Heart right ventricle (tissue), 16 donors: ENCODE data around the gene BNC2. TPM values are rescaled to one million over a fixed set of nuclear protein-coding genes. Genes with fewer than 3 reads are reported as not detected.

Experiments used
- ATAC-seq, 8 donors: fragments of 200-7000 bp; cut with Tn5 transposase; one replicate each; pipeline ENCODE4 v1.9.1; 2020; ENCODE audit warnings: mild to moderate bottlenecking in 8 of 8, moderate library complexity in 8 of 8, moderate number of reproducible peaks in 1 of 8
- DNase-seq, 2 donors: peaks; one replicate each; pipeline ENCODE4 v3.0.0-alpha.2; 2020
- H3K27ac ChIP-seq, 10 donors: fragments of 200-600 bp; sonication (generic) in 2 of 10; one replicate each; pipeline versions ENCODE4 v1.5.0 to v1.8.0; 2020 to 2022; ENCODE audit warnings: mild to moderate bottlenecking in 3 of 10
- H3K27me3 ChIP-seq, 7 donors: fragments of 200-600 bp; one replicate each; pipeline ENCODE4 v1.8.0; 2021 to 2022; ENCODE audit warnings: mild to moderate bottlenecking in 2 of 7
- H3K36me3 ChIP-seq, 9 donors: fragments of 200-600 bp; sonication (generic) in 1 of 9; one replicate each; pipeline versions ENCODE4 v1.5.0 to v1.8.0; 2020 to 2022; ENCODE audit warnings: mild to moderate bottlenecking in 2 of 9
- H3K4me1 ChIP-seq, 9 donors: fragments of 200-600 bp; sonication (generic) in 1 of 9; one replicate each; pipeline versions ENCODE4 v1.5.0 to v1.8.0; 2020 to 2022; ENCODE audit warnings: mild to moderate bottlenecking in 4 of 9
- H3K4me3 ChIP-seq, 10 donors: fragments of 200-600 bp; sonication (generic) in 2 of 10; one replicate each; pipeline versions ENCODE4 v1.5.0 to v1.8.0; 2020 to 2022; ENCODE audit warnings: mild to moderate bottlenecking in 7 of 10, moderate library complexity in 2 of 10
- H3K9me3 ChIP-seq, 11 donors: fragments of 200-600 bp in 10 of 11; sonication (generic) in 2 of 11; one replicate each; pipeline versions ENCODE4 v1.5.0 to v1.8.0; 2013 to 2022; ENCODE audit warnings: mild to moderate bottlenecking in 2 of 11, control low read depth in 1 of 11, moderate library complexity in 1 of 11
- WGBS, 2 donors: extraction: QIAGEN DNeasy Blood & Tissue Kit; methylation state at CpG; one replicate each; pipeline ENCODE4 v1.1.7; 2013; ENCODE audit warnings: inconsistent platforms in 1 of 2; 5-methylcytosine and 5-hydroxymethylcytosine counted together
- intact Hi-C, 10 donors: fragments of 100-400 bp; cut with DNase I; formaldehyde crosslinking; loops; one replicate each; pipeline versions ENCODE4 v1.11.1 to v1.14.2; 2022
- polyA plus RNA-seq, 2 donors: library from polyadenylated mRNA; stranded (reverse); fragments of 200-250 nt; gene quantifications; one replicate each; pipeline ENCODE4 v1.2.3, GENCODE V29; 2013
- total RNA-seq, 10 donors: library from RNA; stranded (reverse); fragmentation: NEBNext Ultra II Directional in 3 of 10; extraction: Animal tissue kit (Norgen Biotek cat#: 25700) in 3 of 10; gene quantifications; one replicate each; pipeline versions ENCODE4 v1.2.1 to v1.2.4, GENCODE V29; 2021 to 2023
- TF ChIP-seq, protein P1 (sequence below), 9 donors: fragments of 200-600 bp; sonication (generic) in 2 of 9; IDR thresholded peaks; one replicate each; pipeline versions ENCODE4 v1.5.0 to v1.8.0; 2021 to 2022; ENCODE audit warnings: antibody characterized with exemption in 9 of 9, mild to moderate bottlenecking in 5 of 9, moderate library complexity in 1 of 9
- donor health status: Arrhythmogenic right ventricular cardiomyopathy.
- donor health status: ischemic (EF 13 %, LVEDD 7.1; RV severe dilation, severe dysfunction).
- donor health status: healthy with polysubstance abuse.
- donor health status: DM: no; HTN: yes; CAD: no.
- donor health status: DM: no; HTN: no; CAD: no.
- donor health status: ischemic (EF 25% LVEDD 6.9; RV normal size, moderate dysfunction).
- donor health status: ischemic (EF 25% LVEDD 5.7; RV mildly dilated, moderate dysfunction).
- donor health status: healthy.
- donor health status: DM: yes; HTN: yes; CAD: no.
- donor health status: Ischemic cardiomyopathy.
- donor health status: ischemic (EF 35%, LVEDD 5.7; RV mildly dilated, moderate dysfunction).
- donor health status: nonischemic (EF 11% LVEDD 7.7; RV severe dilation, severe dysfunction).
- donor health status: DM: yes; HTN: yes; CAD: no.
- donor health status: PGD.
- donor health status: ischemic (EF 29% LVEDD 5.4; RV normal size, mild dysfunction).
- donor health status: nonischemic (EF 23%, LVEDD 6.1; RV moderate dilation, normal function).

BNC2 gene
- total and polyA plus RNA-seq, 12 donors = 0.49 to 7.3 (median 3.2) TPM

DNA sequence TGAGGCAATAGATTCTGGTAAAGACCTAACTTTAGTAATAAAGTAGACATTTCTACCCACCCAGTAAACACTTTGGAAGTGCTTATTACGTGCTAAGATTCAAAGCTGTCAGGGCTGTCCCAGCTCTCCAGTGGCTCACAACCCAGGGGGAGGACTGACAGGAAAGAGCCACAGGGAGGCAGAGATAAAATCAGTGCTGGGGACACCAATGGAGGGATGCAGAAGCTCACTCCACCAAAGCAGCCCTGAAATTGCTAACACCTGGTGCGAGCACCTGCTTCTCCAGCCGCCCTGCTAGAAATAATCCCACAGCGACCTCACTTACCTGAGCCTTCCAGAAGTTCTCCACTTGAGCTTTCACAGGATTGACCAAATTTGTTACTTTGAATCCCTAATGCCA, 501.0 kb downstream of the BNC2 start:
- peaks cover 0 to 11% (median 0%) of the 10 kb centered on the region in 7 donors for H3K27me3 ChIP-seq
- H3K27ac ChIP-seq = no peak overlapping the region
- DNase-seq = no peak
- peaks cover 0 to 11% (median 0%) of the 10 kb centered on the region in 9 donors for H3K4me1 ChIP-seq
- TF ChIP-seq, protein P1, sequence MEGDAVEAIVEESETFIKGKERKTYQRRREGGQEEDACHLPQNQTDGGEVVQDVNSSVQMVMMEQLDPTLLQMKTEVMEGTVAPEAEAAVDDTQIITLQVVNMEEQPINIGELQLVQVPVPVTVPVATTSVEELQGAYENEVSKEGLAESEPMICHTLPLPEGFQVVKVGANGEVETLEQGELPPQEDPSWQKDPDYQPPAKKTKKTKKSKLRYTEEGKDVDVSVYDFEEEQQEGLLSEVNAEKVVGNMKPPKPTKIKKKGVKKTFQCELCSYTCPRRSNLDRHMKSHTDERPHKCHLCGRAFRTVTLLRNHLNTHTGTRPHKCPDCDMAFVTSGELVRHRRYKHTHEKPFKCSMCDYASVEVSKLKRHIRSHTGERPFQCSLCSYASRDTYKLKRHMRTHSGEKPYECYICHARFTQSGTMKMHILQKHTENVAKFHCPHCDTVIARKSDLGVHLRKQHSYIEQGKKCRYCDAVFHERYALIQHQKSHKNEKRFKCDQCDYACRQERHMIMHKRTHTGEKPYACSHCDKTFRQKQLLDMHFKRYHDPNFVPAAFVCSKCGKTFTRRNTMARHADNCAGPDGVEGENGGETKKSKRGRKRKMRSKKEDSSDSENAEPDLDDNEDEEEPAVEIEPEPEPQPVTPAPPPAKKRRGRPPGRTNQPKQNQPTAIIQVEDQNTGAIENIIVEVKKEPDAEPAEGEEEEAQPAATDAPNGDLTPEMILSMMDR (IDR thresholded peaks at IDR 0.05) = no peak
- WGBS, 2 donors = 83 to 86% methylated on average over 4 of the region's 4 CpGs
- H3K4me3 ChIP-seq = no peak overlapping the region
- intact Hi-C loops = no loop called here
- no peak for ATAC-seq
- H3K36me3 ChIP-seq = no peaks in the 10 kb centered on the region
- H3K9me3 ChIP-seq = no peaks in the 10 kb centered on the region

DNA sequence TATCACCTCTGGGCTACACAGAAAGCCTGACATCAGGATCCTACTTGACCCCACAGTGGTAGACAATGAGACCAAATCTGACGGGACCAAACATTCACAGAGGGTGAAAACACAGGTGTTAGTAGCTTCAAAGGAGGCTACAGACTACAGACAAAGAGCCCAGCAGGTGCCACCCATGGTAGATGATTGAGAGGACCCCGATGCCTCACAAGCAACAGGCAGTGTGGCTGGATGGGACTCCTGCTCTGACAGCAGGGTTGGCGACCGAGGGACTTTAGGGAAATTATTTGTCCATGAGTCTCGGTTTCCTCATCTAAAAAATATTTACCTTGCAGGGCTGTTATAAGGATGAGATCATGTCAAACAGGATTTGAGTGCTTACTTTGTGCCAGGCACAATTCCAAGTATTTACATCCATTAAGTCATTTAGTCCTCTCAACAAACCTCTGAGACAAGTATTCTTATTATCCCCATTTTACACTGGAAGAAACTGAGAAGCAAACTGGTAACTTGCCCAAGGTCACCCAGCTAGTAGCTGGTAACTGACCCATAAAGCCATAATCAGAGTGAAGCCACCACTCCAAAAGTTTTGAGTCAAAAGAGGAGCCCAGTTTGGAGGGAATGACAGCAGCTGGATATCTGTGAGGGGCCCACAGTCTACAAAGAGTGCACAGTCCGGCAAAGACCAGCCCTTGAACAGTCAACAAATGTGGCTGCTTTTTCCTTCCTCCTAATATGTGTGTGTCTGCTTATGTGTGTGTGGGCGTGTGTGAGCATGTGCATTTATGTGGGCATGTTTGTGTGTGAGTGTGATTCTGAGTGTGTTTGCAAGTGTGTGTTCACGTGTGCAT, 502.0 kb downstream of the BNC2 start:
- TF ChIP-seq, protein P1 (IDR thresholded peaks at IDR 0.05) = no peak
- intact Hi-C loops = no loop called here
- peaks cover 0 to 11% (median 0%) of the 10 kb centered on the region in 7 donors for H3K27me3 ChIP-seq
- WGBS, 2 donors = 84 to 85% methylated on average over 8 of the region's 8 CpGs
- H3K36me3 ChIP-seq = no peaks in the 10 kb centered on the region
- peaks cover 0 to 21% (median 0%) of the 10 kb centered on the region in 9 donors for H3K4me1 ChIP-seq
- DNase-seq = no peak
- ATAC-seq = no peak
- no peak overlapping the region for H3K4me3 ChIP-seq
- no peak overlapping the region for H3K27ac ChIP-seq
- no peaks in the 10 kb centered on the region for H3K9me3 ChIP-seq

DNA sequence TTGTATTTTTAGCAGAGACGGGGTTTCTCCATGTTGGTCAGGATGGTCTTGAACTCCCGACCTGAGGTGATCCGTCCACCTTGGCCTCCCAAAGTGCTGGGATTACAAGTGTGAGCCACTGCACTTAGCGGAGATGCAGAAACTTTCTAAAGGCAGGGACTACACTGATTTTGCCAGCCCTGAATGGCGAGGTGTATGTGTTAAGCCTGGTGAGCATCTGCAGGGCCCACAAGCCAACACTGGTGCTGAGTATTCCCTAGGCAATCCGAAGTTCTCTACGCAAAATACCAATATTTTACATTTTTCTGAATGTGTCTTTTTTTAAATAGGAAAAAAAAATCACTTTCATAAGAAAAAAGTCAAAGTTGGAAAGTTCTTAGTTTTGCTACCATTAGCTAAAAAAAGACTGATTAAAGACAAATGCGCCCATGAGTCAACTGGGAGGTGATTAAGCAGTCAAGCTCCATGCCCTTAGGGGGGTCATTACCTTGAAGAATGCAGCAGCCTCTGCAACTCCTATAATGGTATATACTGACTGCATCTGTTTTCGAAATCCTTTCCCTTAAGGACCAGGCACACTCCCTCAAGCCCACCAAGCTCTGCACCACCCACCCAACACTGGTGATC, 502.8 kb downstream of the BNC2 start:
- intact Hi-C loops = no loop called here
- no peak for ATAC-seq
- WGBS, 2 donors = 91 to 94% methylated on average over 9 of the region's 9 CpGs

DNA sequence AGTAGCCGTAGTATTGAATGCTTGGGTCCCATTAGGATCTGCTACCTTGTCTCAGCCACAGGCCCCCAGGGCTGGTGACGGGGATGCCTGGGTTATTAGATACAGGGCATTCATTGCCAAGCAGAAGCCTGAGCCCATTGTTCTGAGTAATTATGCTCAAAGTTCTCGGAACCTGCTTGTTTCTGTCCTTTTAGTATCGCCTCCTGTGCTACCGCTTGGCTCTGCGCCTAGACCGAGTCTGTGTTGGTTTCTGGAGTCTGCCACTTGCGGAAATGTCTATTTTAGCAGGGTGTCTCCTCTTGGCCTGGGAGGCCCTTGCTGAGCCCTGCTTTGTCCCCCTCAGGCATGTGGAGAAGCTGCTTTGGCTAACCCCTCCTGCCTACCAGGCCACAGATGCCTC, 506.1 kb downstream of the BNC2 start:
- Histone ChIP-seq H3K27ac (peak overlapping the region in 9 of 10 donors; percentile 3 to 84 (median 51)), H3K4me3 (no peak overlapping the region), H3K36me3 (no peaks in the 10 kb centered on the region), H3K27me3 (peaks cover 0 to 6% (median 0%) of the 10 kb centered on the region in 7 donors), H3K9me3 (no peaks in the 10 kb centered on the region), H3K4me1 (peaks cover 0 to 27% (median 4%) of the 10 kb centered on the region in 9 donors)
- 61 to 71% methylated on average over 8 of the region's 8 CpGs for WGBS, 2 donors
- peak; percentile 58 to 76 for DNase-seq
- intact Hi-C loops = loop anchor here in 1 of 10 donors (5.0 kb wide), 1 partner anchor 338 kb away; no protein-coding TSS in a partner anchor
- TF ChIP-seq, protein P1 (IDR thresholded peaks at IDR 0.05) = no peak
- ATAC-seq = peak; percentile 76 to 92 (median 88)

More for the DNA sequence above, 502.8 kb downstream of the BNC2 start:
- Histone ChIP-seq H3K4me3 (no peak overlapping the region), H3K27me3 (peaks cover 0 to 11% (median 0%) of the 10 kb centered on the region in 7 donors), H3K36me3 (no peaks in the 10 kb centered on the region), H3K4me1 (peaks cover 0 to 25% (median 0%) of the 10 kb centered on the region in 9 donors), H3K27ac (no peak overlapping the region), H3K9me3 (no peaks in the 10 kb centered on the region)
- TF ChIP-seq, protein P1 (IDR thresholded peaks at IDR 0.05) = no peak
- no peak for DNase-seq
